WTC11 (cell line): Measurements from ENCODE around the gene TMEM167A. TPM values are rescaled to one million over a fixed set of nuclear protein-coding genes. Genes with fewer than 3 reads are reported as not detected.
"Not testable (repeated sequence)": the region's sequence is repeated elsewhere in the genome, so short reads cannot be mapped to it uniquely, and the experiment has no call there.

Source experiments
- ATAC-seq: fragments of 200-7000 bp; cut with Tn5 transposase; 2 replicates; pipeline ENCODE4 v1.10.0; 2021; ENCODE audit warnings: mild to moderate bottlenecking, moderate library complexity
- CTCF ChIA-PET: fragments of 300-600 bp; sonication (Branson Sonifier 250); formaldehyde crosslinking; loops from one replicate; lab custom pipeline; 2021; ENCODE audit warnings: antibody characterized with exemption; lab: Charles Lee
- POLR2A ChIA-PET: fragments of 350-600 bp; sonication (Branson Sonifier 250); formaldehyde crosslinking; loops from one replicate; lab custom pipeline; 2021; ENCODE audit warnings: antibody characterized with exemption; lab: Charles Lee
- DNase-seq: peaks from one replicate; pipeline ENCODE4 v3.0.0; 2021; ENCODE audit warnings: low spot score
- H3K27ac Mint-ChIP-seq: 2 replicates; pipeline ENCODE4 v1.8.0; 2021; ENCODE audit warnings: mixed read lengths
- H3K27me3 Mint-ChIP-seq: 2 replicates; pipeline ENCODE4 v1.8.0; 2021; ENCODE audit warnings: low read depth, mild to moderate bottlenecking, moderate library complexity, mixed read lengths
- H3K36me3 Mint-ChIP-seq: 2 replicates; pipeline ENCODE4 v1.8.0; 2021; ENCODE audit warnings: mixed read lengths
- H3K4me1 Mint-ChIP-seq: 2 replicates; pipeline ENCODE4 v1.8.0; 2022; ENCODE audit warnings: mixed read lengths
- H3K4me3 Mint-ChIP-seq: 2 replicates; pipeline ENCODE4 v1.8.0; 2021; ENCODE audit warnings: mild to moderate bottlenecking, moderate library complexity, mixed read lengths
- H3K9me3 Mint-ChIP-seq: 2 replicates; pipeline ENCODE4 v1.8.0; 2021; ENCODE audit warnings: mixed read lengths
- EMX1 ChIP-seq: fragments of 250-450 bp; sonication (Bioruptor Pico); IDR thresholded peaks from 2 replicates; pipeline ENCODE4 v1.8.0; 2021; ENCODE audit warnings: mild to moderate bottlenecking
- ESRRA ChIP-seq: sonication (generic); formaldehyde crosslinking; IDR thresholded peaks from 2 replicates; pipeline ENCODE4 v1.8.1; 2022; ENCODE audit warnings: mild to moderate bottlenecking, missing genetic modification reagents, borderline replicate concordance
- FOXK1 ChIP-seq: sonication (generic); formaldehyde crosslinking; IDR thresholded peaks from 2 replicates; pipeline ENCODE4 v1.8.0; 2022; ENCODE audit warnings: mild to moderate bottlenecking, moderate library complexity, missing genetic modification reagents
- HMGA2 ChIP-seq: fragments of 250-450 bp; sonication (Bioruptor Pico); IDR thresholded peaks from 2 replicates; pipeline ENCODE4 v1.4.0; 2021; ENCODE audit warnings: mild to moderate bottlenecking, moderate library complexity
- NFYB ChIP-seq: sonication (generic); formaldehyde crosslinking; conservative IDR thresholded peaks from 2 replicates; pipeline ENCODE4 v1.8.0; 2022; ENCODE audit warnings: low read depth, missing genetic modification reagents
- NR2C2 ChIP-seq: sonication (generic); formaldehyde crosslinking; IDR thresholded peaks from 2 replicates; pipeline ENCODE4 v1.8.0; 2022; ENCODE audit warnings: mild to moderate bottlenecking, missing genetic modification reagents
- SP1 ChIP-seq: sonication (generic); formaldehyde crosslinking; conservative IDR thresholded peaks from 2 replicates; pipeline ENCODE4 v1.8.1; 2022; ENCODE audit warnings: missing genetic modification reagents
- ZNF121 ChIP-seq: sonication (generic); formaldehyde crosslinking; IDR thresholded peaks from 2 replicates; pipeline ENCODE4 v1.8.0; 2023; ENCODE audit warnings: missing genetic modification reagents
- ZNF396 ChIP-seq: fragments of 250-450 bp; sonication (Bioruptor Pico); IDR thresholded peaks from 2 replicates; pipeline ENCODE4 v1.8.0; 2021; ENCODE audit warnings: mild to moderate bottlenecking, moderate library complexity, borderline replicate concordance
- ZNF425 ChIP-seq: fragments of 250-450 bp; sonication (Bioruptor Pico); conservative IDR thresholded peaks from 2 replicates; pipeline ENCODE4 v1.9.0; 2021; ENCODE audit warnings: mild to moderate bottlenecking
- total RNA-seq: library from RNA; stranded (reverse); gene quantifications from 3 replicates; pipeline ENCODE4 v1.2.3, GENCODE V29; 2021
- TF ChIP-seq, protein P1 (sequence below): fragments of 200-600 bp; IDR thresholded peaks from 2 replicates; pipeline ENCODE4 v1.8.0; 2022; ENCODE audit warnings: antibody characterized with exemption
- TF ChIP-seq, protein P2 (sequence below): sonication (generic); formaldehyde crosslinking; IDR thresholded peaks from 2 replicates; pipeline ENCODE4 v1.8.0; 2023; ENCODE audit warnings: missing genetic modification reagents, mild to moderate bottlenecking, borderline replicate concordance
- TF ChIP-seq, protein P3 (sequence below): sonication (generic); formaldehyde crosslinking; IDR thresholded peaks from 2 replicates; pipeline ENCODE4 v1.8.0; 2022; ENCODE audit warnings: mild to moderate bottlenecking, missing genetic modification reagents
- TF ChIP-seq, protein P4 (sequence below): fragments of 250-450 bp; sonication (Bioruptor Pico); IDR thresholded peaks from 2 replicates; pipeline ENCODE4 v1.9.0; 2021; ENCODE audit warnings: moderate library complexity, mild to moderate bottlenecking, inconsistent platforms, borderline replicate concordance

The TMEM167A gene
- total RNA-seq, 1 experiment from 2014 or later = 165 TPM

- no peaks in the 10 kb centered on the region for H3K9me3 Mint-ChIP-seq
- H3K36me3 Mint-ChIP-seq = peaks cover 9% of the 10 kb centered on the region
- H3K27ac Mint-ChIP-seq = peak overlapping the region; percentile 80
- no peak for DNase-seq
- no peak overlapping the region for H3K4me3 Mint-ChIP-seq
- TF ChIP-seq, protein P1, sequence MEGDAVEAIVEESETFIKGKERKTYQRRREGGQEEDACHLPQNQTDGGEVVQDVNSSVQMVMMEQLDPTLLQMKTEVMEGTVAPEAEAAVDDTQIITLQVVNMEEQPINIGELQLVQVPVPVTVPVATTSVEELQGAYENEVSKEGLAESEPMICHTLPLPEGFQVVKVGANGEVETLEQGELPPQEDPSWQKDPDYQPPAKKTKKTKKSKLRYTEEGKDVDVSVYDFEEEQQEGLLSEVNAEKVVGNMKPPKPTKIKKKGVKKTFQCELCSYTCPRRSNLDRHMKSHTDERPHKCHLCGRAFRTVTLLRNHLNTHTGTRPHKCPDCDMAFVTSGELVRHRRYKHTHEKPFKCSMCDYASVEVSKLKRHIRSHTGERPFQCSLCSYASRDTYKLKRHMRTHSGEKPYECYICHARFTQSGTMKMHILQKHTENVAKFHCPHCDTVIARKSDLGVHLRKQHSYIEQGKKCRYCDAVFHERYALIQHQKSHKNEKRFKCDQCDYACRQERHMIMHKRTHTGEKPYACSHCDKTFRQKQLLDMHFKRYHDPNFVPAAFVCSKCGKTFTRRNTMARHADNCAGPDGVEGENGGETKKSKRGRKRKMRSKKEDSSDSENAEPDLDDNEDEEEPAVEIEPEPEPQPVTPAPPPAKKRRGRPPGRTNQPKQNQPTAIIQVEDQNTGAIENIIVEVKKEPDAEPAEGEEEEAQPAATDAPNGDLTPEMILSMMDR = no peak
- POLR2A ChIA-PET = interaction anchor here (0.8 kb wide), 1 partner anchor 8 kb away, joined by 3 read pairs; the partner anchor contains the start of genes TMEM167A and XRCC4
- peaks cover 79% of the 10 kb centered on the region for H3K4me1 Mint-ChIP-seq
- CTCF ChIA-PET = no interaction called here
- H3K27me3 Mint-ChIP-seq = no peaks in the 10 kb centered on the region
- no peak for ATAC-seq
Measured at GRCh38 chr5:83069096-83069799, 7.9 kb downstream of the TMEM167A start.

GRCh38 chr5:83067377-83067776 lies 9.8 kb downstream of the TMEM167A start:
- DNase-seq, H3K27me3 Mint-ChIP-seq, CTCF ChIA-PET, H3K36me3 Mint-ChIP-seq, POLR2A ChIA-PET, ATAC-seq: not testable (repeated sequence)
- peaks cover 61% of the 10 kb centered on the region for H3K4me1 Mint-ChIP-seq
- peak; percentile 95 for TF ChIP-seq ZNF121 (CRISPR knock-in tag)
- TF ChIP-seq, all 79 proteins: peak for 1; not testable (repeated sequence) for 78
- H3K4me3 Mint-ChIP-seq, H3K9me3 Mint-ChIP-seq, H3K27ac Mint-ChIP-seq: not testable (repeated sequence)

GRCh38 chr5:83066548-83067110 lies 10.6 kb downstream of the TMEM167A start:
- Mint-ChIP-seq H3K4me3 (peak overlapping the region; percentile 40), H3K27me3 (no peaks in the 10 kb centered on the region), H3K9me3 (no peaks in the 10 kb centered on the region), H3K27ac (peak overlapping the region; percentile 48; the same call in 1 of the 2 replicates)
- TF ChIP-seq, protein P2, sequence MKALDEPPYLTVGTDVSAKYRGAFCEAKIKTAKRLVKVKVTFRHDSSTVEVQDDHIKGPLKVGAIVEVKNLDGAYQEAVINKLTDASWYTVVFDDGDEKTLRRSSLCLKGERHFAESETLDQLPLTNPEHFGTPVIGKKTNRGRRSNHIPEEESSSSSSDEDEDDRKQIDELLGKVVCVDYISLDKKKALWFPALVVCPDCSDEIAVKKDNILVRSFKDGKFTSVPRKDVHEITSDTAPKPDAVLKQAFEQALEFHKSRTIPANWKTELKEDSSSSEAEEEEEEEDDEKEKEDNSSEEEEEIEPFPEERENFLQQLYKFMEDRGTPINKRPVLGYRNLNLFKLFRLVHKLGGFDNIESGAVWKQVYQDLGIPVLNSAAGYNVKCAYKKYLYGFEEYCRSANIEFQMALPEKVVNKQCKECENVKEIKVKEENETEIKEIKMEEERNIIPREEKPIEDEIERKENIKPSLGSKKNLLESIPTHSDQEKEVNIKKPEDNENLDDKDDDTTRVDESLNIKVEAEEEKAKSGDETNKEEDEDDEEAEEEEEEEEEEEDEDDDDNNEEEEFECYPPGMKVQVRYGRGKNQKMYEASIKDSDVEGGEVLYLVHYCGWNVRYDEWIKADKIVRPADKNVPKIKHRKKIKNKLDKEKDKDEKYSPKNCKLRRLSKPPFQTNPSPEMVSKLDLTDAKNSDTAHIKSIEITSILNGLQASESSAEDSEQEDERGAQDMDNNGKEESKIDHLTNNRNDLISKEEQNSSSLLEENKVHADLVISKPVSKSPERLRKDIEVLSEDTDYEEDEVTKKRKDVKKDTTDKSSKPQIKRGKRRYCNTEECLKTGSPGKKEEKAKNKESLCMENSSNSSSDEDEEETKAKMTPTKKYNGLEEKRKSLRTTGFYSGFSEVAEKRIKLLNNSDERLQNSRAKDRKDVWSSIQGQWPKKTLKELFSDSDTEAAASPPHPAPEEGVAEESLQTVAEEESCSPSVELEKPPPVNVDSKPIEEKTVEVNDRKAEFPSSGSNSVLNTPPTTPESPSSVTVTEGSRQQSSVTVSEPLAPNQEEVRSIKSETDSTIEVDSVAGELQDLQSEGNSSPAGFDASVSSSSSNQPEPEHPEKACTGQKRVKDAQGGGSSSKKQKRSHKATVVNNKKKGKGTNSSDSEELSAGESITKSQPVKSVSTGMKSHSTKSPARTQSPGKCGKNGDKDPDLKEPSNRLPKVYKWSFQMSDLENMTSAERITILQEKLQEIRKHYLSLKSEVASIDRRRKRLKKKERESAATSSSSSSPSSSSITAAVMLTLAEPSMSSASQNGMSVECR = no peak
- TF ChIP-seq, protein P3, sequence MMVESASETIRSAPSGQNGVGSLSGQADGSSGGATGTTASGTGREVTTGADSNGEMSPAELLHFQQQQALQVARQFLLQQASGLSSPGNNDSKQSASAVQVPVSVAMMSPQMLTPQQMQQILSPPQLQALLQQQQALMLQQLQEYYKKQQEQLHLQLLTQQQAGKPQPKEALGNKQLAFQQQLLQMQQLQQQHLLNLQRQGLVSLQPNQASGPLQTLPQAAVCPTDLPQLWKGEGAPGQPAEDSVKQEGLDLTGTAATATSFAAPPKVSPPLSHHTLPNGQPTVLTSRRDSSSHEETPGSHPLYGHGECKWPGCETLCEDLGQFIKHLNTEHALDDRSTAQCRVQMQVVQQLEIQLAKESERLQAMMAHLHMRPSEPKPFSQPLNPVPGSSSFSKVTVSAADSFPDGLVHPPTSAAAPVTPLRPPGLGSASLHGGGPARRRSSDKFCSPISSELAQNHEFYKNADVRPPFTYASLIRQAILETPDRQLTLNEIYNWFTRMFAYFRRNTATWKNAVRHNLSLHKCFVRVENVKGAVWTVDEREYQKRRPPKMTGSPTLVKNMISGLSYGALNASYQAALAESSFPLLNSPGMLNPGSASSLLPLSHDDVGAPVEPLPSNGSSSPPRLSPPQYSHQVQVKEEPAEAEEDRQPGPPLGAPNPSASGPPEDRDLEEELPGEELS (CRISPR knock-in tag) = no peak
- TF ChIP-seq FOXK1 (CRISPR knock-in tag) = no peak
- no peak for TF ChIP-seq NFYB (CRISPR knock-in tag)
- TF ChIP-seq ESRRA (CRISPR knock-in tag) = no peak
- TF ChIP-seq, protein P4, sequence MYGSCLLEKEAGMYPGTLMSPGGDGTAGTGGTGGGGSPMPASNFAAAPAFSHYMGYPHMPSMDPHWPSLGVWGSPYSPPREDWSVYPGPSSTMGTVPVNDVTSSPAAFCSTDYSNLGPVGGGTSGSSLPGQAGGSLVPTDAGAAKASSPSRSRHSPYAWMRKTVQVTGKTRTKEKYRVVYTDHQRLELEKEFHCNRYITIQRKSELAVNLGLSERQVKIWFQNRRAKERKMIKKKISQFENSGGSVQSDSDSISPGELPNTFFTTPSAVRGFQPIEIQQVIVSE (CRISPR knock-in tag) = no peak
- TF ChIP-seq NR2C2 (CRISPR knock-in tag) = no peak
- no peak for TF ChIP-seq ZNF425
- no peak for TF ChIP-seq EMX1 (CRISPR knock-in tag)
- TF ChIP-seq HMGA2 = no peak
- no peak for TF ChIP-seq ZNF396 (CRISPR knock-in tag)
- TF ChIP-seq SP1 (CRISPR knock-in tag) = no peak
- TF ChIP-seq, all 79 proteins: peak for 0
- peak; percentile 94 for ATAC-seq
- Mint-ChIP-seq H3K4me1 (peaks cover 54% of the 10 kb centered on the region), H3K36me3 (peaks cover 9% of the 10 kb centered on the region)
- CTCF ChIA-PET = no interaction called here
- POLR2A ChIA-PET = interaction anchor here (1.2 kb wide), 1 partner anchor 407 kb away, joined by 5 read pairs; no protein-coding TSS in a partner anchor
- DNase-seq = no peak
